GM21576 (cell line): ENCODE results near the gene ZDHHC8.

Source experiments
- ATAC-seq: cut with Tn5 transposase; IDR thresholded peaks from one replicate; pipeline ENCODE4 v1.9.1; 2021; ENCODE audit warnings: mild to moderate bottlenecking, moderate library complexity; ENCODE audit not compliant: unreplicated experiment

The ZDHHC8 gene

GRCh38 chr22:20177217-20177911 lies 45.8 kb downstream of the ZDHHC8 start:
- no peak for ATAC-seq

DNA sequence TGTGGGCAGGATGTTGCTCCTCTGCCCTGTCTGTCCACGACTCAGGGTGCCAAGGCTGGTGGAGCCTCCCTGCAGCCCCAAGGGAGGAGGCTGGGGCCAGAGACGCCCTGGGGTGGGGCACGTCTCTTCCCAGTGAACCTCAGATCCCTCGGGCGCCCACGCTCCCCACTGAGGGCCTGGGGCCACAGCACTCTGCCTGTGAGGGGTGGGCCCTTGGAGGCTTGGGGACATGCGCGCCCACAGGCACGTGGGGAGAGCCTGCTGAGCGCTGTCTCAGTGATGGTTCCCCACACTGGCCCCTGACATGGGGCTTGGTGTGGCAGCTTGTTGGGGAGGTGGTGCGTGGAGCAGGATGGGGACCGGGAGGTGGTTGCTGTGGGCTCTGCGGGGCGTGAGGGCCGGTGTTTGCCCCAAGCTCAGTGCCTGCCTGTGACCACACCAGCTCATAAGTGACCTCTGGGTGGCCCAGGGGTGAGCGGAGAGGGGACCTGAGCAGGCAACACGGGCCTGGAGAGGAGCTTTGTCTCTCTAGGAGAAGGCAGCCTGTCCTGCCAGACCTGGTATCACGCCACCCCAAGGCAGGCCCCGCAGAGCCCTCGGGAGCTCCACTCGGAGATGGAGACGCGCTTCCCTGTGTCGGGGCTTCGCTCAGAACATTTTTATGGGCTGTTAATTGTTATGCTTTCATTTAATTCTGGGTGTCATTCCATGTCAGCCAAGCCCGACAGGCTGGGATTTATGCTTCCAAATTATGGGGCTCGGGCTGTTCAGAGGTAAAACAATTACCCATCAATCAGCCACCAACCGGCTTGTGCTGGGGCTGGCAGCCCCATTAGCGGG lies 46.7 kb downstream of the ZDHHC8 start:
- no peak for ATAC-seq

DNA sequence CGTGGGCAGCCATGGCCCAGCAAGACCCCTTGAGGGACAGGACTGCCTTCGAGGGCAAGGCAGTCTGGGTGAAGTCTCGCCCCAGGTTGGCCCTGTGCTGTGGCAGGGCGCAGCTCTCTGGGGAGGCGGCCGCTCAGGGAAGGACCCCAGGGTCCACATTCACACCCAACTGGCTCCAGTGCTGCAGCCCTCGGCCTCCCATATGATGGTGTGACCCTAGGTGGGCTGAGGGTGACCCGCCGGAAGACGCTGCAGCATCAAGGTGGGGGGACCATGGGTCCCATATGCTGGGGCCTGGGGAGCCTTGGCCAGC lies 47.3 kb downstream of the ZDHHC8 start:
- ATAC-seq: no peak

DNA sequence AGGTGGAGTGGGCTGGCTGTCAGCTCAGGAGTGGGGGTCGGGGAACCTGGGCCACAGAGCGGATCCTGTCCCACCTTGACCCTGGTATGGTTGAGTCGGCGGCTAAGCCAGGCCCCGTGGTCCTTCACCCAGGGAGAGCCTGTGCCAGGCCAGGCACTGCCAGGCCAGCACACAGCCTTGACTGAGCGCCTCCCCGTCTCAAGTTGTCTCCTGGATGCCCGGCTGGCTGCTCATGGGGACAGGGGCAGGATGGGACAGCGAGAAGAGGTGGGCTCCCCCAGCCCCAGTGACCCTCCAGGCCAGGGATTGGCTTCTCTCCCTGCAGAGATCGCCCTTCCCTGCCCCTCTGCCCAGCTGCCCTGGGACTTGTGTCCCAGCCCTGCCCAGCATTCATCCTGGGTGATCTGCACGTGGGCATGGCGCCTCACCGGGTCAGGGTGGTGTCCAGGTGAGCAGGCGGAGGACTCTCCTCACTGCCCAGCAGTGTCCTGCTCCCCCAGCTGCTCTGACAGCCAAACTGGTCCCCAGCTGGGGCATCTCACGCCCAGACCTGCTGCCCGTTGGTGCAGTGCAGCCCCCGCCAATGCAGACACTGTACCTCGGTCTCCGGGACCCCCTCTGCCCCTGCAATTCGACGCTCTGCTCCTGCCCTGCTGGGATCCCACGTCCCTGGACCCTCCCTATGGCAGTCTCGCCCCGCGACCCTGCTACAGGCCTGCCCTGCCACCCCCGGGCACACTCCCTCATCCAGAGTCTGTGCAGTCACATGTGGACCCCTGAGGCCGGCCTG lies 48.0 kb downstream of the ZDHHC8 start:
- no peak for ATAC-seq

- no peak for ATAC-seq
Observed at GRCh38 chr22:20180245-20180630, 48.6 kb downstream of the ZDHHC8 start.

DNA sequence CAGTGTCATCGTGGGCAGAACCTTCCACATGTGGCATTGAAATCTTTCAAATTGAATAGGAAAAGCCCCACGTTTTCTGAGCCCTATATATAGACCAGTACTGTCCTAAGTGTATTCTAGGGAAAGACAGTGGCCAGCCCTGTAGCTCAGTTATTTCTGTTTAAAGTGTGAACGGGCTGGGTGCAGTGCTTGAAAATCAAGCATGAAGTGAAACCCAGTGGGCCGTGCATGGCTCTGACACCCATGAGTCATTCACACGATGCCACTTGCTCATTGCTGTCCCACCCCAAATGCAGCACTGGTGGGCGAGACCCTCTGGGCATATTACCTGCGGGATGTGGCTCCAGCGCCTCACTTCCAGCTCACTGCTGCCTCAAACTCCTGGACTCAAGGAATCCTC lies 49.0 kb downstream of the ZDHHC8 start:
- ATAC-seq: no peak

- ATAC-seq: no peak
Observed at GRCh38 chr22:20181194-20181883, 49.7 kb downstream of the ZDHHC8 start.

- no peak for ATAC-seq
Observed at GRCh38 chr22:20181884-20182236, 50.3 kb downstream of the ZDHHC8 start.

GRCh38 chr22:20182365-20182764 lies 50.8 kb downstream of the ZDHHC8 start:
- ATAC-seq: no peak

DNA sequence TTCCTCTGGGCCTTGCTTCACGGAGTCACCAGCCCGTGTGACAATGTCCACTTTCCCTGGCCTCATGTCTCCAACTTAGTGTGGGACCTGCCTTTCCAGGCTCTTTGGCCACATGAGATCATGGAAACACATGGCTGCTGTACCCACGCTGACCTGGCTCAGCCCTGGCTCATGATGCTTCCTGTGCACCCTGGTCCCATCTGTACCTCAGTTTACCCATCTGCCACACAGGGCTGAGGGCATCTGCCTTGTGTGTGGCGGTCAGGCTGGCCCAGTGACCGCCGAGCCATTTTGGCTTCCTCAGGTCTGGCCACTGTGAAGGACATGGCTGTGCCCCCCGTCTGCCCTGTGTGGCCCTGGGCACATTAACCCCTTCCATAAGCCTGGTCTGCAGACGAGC lies 51.5 kb downstream of the ZDHHC8 start:
- no peak for ATAC-seq

DNA sequence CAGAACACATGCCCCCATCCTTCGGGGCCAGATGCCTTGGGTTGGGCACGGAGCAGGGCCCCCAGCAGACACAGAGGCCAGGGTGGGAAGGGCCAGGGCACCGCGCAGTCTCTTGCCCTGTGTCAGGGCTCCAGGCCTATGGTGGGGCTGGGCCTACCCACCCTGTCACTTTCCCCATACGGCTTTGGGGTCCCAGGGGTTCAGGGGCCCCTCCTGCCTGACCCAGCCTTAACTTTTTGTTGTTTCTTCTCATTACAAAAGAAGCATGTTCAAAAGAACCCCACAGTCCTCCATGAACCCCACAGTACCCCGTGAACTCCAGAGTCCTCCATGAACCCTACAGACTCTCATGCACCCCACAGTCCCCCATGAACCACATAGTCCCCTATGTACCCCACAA lies 52.2 kb downstream of the ZDHHC8 start:
- no peak for ATAC-seq

GRCh38 chr22:20184501-20185165 lies 53.0 kb downstream of the ZDHHC8 start:
- no peak for ATAC-seq

DNA sequence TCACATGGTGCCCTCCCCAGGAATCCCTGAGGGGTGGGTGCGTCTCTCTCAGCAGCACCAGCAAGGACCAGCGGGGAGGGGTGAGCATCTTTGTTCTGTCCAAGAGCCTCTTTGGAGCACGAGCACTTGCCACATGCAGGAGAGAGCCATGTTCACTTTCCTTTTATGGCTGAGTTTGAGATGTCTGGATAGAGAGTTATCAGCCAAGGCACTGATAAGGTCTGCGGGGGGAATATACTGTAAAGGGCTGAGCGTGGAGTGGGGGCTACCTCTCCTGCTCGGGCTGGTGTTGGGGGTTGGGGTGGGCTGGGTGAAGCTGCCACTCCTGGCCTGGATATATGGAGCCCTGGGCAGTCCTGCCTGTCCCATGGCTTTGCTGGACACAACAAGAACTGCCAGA lies 54.1 kb downstream of the ZDHHC8 start:
- no peak for ATAC-seq

- no peak for ATAC-seq
Observed at GRCh38 chr22:20186183-20186870, 54.7 kb downstream of the ZDHHC8 start.

DNA sequence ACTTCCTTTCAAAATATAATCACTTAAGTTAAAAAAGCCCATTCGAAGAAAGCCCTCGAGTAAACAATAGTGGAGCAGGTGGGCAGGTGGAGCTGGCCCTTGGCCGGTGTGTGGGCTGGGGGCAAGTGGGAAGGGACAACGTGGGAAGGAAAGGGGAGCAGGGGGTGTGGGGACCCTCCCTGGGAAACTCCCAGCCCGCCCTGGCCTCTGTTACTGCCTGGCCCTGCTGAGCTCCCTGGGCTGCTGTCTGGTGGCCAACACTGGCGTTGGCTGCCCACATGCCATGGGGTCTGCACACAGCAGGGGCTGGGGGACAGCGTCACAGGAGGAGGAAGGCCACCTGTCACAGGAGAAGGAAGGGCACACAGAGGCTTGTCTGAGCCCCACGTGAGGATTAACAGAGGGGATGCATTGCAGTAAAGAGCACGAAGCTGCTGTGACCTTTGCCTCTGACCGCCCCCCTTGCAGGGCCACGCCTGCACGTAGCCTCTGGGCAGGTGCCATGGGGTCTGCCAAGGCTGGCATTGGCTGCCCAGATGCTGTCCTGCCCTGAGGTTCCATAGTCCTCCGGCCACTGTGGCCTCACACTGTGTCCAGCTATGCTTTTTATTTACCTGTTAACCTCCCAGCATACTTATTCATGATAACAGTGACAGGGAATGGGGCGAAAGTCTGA lies 55.4 kb downstream of the ZDHHC8 start:
- no peak for ATAC-seq

- no peak for ATAC-seq
Observed at GRCh38 chr22:20187777-20188566, 56.4 kb downstream of the ZDHHC8 start.

DNA sequence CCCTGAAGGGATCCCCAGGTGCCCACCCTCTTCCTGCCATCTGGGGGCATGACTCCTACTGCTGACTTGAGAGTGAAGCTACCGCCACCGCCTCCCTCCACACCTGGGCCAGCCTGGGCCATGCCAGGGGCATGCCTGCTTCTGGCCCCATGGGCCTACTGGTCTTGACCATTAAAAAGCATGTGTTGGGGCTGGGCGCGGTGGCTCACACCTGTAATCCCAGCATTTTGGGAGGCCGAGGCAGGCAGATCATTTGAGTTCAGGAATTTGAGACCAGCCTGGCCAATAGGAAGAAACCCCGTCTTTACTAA lies 56.9 kb downstream of the ZDHHC8 start:
- ATAC-seq: no peak

DNA sequence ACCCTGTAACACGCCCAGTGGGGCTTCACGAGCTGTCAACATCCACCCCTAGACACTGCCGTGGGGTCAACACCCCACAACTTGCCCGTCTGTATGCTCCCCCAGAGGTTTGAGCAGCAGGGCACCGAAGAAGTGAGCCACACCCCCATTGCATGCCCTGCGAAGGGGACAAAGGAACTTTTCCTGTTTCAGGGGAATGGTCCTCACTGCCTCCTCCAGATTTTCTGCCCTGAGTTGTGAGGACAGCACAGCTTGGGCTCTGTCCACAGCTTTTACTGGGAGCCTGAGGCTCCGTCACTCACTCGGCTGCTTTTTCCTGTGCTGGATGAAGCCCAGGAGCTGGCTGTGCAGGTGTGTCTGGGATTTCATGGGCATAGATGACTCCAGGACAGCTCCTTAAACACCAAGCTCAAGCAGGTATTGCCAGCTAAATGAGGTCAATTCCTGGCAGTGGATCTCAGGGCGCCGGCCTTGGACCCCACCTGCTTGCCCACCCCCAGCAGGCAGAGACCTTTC lies 59.5 kb downstream of the ZDHHC8 start:
- ATAC-seq: no peak

DNA sequence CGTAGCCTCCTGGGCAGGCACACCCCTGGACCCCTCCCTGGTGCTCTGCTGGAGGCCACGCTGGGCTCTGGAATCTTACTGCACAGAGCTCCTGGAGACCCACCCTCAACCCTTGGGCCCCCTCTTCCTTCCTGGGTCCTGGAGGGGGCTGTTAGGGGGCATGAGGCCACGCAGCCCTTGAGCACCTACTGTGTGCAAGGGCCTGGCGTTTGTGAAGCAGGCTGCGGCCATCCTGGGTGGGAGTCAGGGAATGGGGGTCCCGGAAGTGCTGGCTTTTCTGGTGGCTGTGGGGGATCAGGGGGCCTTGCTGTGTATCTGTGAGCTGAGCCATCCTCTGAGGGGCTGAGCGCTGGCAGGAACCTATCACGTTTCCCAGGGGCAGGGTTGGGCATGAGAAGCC lies 60.2 kb downstream of the ZDHHC8 start:
- ATAC-seq: no peak
